GM21737 (cell line): ENCODE measurements around the gene BPIFB4.
"Not testable (repeated sequence)": the region's sequence is repeated elsewhere in the genome, so short reads cannot be mapped to it uniquely, and the experiment has no call there.

Experiments used
- ATAC-seq: cut with Tn5 transposase; IDR thresholded peaks from one replicate; pipeline ENCODE4 v1.9.1; 2021; ENCODE audit warnings: mild to moderate bottlenecking, moderate library complexity; ENCODE audit not compliant: unreplicated experiment

BPIFB4 gene

DNA sequence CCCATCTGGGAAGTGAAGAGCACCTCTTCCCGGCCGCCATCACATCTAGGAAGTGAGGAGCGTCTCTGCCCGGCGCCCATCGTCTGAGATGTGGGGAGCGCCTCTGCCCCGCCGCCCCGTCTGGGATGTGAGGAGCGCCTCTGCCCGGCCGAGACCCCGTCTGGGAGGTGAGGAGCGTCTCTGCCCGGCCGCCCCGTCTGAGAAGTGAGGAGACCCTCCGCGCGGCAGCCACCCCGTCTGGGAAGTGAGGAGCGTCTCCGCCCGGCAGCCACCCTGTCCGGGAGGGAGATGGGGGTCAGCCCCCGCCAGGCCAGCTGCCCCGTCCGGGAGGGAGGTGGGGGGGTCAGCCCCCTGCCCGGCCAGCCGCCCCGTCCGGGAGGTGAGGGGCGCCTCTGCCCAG is 36.1 kb downstream of the BPIFB4 start:
- not testable (repeated sequence) for ATAC-seq

DNA sequence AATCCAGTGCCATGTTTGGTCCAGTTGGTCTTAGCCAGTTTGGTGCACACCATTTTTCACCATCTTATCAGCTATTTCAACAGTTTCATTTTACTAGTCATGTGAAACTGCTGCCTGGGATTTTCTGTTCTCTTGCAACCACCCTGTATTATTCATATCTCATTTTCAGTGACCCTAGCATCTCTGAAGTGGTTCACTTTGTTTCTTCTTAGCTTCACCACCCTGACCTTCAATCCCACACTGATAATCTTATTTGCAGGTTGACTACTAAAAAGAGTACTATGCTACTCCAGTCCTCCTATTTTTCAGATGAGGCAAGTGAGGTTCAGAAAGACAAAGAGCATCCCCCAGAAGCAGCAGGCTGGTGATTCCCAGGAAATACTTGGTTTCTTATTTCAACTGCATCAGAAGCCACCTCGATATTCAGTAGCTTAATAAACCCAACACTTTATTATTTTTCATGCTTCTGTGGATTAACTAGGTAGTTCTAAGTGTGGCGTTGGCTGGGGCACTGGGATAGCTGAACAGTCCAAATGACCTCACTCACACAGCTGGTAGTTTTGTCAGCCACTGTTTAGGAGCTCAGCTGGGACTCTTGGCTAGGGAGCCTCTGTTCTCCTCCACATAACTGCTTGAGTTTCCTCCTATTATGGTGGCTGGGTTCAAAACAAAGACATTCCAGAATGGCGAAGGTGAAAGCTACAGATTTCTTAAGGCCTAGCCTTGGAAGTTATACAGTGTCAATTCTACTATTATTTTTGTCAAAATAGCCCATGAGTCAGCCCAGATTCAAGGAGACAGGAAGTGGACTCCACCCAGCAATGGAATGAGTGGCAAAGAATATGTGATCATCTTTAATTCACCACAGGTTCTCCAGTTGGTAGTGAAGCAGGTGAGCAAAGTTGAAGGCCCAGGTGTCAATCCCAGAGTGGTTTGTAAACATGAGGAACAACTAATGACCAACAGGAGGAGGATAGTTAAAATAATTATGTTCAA is 40.6 kb downstream of the BPIFB4 start:
- no peak for ATAC-seq

DNA sequence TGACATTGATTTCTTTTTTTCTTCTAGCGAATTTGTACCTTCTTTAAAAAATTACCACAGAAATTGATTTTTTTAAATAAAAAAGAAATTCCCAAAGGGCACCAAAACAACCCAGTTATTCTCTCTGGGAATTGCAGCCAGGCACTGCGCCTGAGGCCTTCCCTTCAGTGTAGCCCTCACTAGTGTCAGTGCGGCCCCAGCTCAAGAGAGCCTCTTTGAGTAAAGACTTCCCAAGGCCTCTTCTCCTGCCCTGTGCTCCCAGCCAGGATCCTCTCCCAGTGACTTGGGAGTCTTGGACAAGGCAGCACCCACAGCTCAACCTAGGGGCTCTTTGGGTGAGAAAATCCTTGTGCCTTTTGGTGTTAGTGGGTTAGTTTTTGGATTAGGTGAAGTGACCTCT is 41.5 kb downstream of the BPIFB4 start:
- no peak for ATAC-seq

DNA sequence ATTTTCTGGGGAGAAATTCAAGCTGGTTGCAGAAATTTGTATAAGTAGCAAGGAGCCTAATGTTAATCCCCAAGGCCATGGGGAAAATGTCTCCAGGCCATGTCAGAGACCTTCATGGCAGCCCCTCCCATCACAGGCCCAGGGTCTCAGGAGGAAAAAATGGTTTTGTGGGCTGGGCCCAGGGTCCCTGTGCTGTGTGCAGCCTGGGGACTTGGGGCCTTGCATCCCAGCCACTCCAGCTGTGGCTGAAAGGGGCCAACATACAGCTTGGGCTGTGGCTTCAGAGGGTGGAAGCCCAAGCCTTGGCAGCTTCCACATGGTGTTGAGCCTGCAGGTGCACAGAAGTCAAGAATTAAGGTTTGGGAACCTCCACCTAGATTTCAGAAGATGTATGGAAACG is 42.9 kb downstream of the BPIFB4 start:
- not testable (repeated sequence) for ATAC-seq

DNA sequence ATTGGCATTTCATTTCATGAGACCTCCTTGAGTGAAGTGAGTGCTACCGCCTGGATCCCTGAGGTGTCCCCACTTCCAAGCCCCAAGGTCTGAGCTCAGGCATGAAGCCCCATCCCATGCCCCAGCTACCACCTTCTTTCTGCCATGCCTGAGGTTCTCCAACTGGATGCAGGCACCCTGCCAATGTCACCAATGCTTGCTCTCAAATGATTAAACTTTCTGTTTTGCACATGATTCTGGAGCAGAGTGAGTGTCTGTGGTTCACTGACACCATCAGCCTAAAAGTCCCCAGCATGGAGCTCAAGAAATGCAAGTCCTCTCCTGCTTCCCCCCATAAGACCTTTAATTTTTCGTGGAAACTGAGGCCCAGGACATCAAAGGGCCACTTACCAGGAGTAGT is 44.8 kb downstream of the BPIFB4 start:
- no peak for ATAC-seq

DNA sequence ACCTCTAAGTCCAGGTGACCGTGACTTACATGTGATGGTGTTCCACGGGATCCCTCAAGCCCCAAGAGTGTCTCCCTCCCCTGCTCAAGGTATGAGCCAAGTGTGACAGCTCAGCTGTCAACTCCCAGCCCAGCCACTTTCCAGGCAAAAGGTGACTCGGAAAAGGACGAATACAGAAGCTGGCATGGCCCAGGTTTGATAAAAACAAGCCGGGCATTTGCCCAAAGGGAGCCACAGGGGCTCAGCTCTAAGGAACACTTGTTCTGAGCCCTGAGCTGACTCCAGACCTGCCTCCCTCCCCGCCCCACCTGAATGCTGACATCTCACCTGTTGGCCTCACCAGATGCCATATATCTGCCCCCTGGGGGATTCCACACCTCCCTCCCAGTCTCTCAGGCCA is 45.6 kb downstream of the BPIFB4 start:
- no peak for ATAC-seq

DNA sequence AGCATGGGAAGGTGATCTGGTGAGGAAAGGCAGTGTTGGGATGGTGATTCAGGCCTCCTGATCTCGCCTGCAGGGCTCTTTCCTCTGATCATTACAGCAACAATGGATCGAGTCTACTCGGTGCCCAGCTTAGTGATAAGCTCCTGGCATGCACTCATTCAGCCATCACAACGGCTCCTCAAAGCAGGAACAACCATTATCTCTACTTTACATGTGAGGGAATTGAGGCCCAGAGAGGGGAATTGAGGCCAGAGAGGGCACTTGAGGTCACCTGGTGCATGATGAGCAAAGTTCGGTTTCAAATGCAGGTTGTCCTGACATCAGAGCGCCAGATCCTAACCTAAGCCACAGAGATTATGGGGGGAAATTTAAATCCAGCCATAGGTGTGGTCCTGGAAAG is 46.5 kb downstream of the BPIFB4 start:
- ATAC-seq: no peak

DNA sequence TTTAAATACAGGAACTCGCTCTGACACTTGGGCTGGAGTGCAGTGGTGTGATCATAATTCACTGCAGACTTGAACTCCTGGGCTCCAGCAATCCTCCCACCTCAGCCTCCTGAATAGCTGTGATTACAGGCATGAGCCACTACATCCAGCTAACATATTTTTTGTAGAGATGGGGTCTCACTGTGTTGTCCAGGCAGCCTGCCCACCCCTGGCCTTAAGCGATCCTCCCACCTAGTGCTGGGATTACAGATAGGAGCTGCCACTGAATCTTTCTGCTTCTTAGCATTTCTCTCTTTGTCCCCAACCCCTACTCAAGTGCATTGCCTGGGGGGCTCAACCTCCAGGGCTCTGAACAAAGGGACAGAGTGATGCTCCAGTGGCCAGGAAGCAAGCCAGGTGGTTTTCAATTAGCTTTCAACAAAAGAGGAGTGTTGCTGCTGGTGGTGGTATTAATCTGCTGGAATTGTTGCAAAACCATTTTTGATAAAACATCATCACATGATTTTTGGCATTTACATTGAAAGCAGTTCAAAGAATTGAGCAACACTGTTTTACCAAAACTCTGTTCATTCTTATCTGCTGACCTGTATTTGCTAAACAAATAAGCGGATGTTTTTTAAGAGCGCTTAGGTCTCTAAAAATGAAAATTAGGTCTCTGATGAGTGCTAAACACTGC is 48.1 kb downstream of the BPIFB4 start:
- ATAC-seq: no peak

DNA sequence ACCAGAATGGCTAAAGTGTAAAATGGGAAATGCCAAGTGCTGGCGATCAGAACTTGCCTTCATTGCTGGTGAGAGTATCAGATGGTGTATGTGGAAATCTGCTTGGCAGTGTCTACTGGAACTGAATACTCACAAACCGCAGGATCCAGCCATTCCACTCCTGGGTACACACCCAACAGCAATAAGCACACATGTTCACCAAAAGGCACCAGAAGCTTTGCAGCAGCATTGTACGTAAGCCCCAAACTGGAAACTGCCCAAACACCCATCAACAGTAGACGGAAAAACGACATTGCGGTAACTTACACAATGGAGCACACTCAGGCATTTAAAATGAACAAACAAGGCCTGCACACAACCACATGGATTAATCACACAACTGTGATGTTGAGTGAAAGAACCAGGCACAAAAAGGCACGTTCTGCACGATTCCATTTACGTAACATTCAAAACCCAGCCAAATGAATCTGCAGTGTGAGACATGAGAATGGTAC is 51.2 kb downstream of the BPIFB4 start:
- ATAC-seq: no peak

DNA sequence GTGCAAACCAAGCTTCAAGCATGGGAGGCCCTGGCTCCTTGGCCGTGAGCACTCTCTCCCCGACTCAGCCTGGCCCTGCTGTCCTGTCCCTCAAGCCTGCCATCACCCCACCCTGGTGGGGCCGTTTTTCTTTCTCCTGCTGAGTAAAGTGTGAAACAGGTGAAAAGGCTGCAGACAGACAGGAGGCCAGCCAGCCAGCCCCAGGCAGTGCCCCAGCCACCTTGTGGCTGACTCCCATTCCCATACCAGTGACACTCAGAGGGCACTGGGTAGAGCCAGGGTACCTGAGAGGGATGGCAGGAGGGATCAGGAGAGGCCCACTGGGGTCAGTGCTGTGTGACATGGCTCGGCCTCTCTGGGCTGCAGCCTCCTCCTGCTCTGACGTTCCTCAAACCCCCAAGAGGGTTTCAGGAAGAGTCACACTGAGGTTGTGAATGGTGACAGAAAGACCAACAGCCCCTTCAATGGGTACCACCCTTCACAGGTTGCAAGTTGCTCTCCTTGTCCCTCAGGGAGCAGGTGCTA is 52.6 kb downstream of the BPIFB4 start:
- ATAC-seq: no peak

DNA sequence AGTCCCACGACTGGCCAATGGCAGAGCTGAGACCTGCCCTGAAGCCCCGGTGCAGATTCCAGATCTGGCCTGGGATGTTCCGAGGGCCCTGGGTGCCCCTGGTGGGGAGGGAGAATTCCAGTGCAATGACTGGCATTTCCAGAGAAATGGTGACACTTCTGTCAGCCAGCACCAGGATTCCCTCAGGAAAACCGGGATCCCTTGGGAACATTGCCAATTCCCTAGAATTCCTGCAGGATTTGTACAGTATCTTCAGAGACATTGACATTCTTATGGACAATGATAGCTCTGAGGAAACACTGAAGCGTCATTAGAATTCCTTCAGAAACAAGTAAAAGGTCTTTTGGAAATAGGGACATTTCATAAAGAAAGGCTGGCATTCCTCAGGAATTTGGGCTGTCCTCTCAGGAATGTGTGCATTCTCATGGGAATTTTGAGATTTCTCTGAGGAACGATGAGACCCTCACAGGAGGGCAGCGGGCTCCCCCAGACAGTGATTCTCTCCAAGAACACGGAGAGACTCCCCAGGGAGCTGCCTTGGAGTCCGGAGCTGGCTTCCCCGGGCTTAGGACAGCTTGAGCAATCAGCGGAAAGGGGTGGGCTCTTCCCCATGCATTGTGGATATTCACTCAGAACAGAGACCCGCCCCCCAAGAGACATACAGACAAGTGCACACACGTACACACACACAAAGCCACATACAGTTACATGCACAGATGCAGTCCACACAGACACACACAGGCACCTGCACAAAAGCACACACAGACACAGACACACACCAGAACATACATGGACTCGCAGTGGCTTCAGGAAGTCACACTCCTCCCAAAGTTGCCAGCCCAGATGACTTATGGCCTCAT is 53.3 kb downstream of the BPIFB4 start:
- no peak for ATAC-seq

DNA sequence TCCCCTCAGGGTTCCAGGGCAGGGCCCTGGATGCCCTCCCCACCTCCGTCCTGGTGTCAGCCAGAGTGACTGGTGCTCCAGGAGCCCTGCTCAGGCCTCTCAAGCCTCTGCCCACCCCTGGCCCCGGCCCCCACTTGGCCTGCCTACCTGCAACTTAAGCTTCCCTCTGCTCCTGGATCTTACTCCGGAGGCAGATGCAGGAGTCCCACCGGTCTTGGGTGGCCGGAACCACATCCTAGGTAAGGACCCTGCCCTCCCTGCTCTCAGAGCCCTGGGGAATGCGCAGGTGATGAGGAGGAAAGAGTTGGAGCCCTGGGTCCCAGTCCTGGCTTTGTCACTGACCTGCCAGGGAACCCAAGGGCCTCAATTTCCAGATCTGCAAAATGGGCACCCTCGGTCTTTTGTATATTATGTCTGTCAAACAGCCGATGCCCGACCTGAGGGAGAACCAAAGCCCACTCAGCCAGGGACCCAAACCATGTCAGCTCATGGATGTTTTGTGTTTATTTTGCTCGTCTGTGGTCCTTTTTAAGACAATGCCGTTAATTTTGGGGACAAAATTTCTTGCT is 54.0 kb downstream of the BPIFB4 start:
- ATAC-seq: no peak

DNA sequence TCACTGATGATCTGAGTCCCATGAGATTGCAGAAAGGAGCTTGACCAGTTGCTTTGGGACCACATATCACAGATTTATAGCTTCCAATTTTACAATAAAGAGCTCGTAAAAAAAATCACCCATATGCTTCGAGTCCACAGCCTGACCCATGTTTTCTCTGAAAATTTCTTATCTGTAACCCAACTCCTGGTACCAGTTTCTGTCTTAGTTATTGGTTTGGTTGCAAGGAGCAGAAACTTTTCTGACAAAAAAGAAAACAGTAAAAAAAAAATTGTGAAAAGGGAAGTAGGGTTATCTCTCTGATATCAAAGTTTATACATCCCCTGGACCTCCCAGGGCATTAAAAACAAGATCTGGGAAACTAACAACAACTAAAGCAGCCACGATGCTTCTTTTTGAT is 57.8 kb downstream of the BPIFB4 start:
- ATAC-seq: no peak

DNA sequence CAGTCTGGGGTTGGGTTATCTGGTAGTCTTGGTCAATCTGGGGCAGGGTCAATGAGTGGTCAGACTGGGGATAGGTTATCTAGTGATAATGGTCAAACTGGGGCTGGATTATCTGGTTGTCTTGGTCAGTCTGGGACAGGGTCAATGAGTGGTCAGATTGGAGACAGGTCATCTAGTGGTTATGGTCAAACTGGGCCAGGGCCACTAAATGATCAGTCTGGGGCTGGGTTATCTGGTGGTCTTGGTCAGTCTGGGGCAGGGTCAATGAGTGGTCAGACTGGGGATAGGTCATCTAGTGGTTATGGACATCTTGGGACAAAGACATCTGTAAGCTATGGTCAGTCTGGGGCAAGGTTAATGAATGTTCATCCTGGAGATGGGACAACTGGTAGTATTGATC is 60.0 kb downstream of the BPIFB4 start:
- ATAC-seq: no peak

DNA sequence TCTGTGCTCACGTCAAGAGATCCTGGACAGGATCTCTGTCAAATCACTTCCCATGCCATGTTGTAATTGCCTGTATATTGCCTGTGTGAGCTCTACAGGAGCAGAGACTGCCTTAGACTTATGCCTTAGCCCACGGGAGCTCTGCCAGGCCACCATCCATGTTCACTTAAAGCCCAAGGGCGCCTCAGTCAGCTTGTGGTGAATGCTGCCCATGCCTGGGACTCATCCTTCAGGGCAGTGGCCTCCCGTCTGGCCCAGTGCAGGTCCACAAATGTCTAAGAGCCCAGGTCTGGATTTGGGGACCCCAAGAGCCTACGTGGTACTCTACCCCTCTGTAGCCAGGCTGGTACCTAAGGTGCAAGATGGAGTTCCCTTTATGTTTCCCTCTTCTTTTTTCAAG is 66.1 kb downstream of the BPIFB4 start:
- no peak for ATAC-seq

DNA sequence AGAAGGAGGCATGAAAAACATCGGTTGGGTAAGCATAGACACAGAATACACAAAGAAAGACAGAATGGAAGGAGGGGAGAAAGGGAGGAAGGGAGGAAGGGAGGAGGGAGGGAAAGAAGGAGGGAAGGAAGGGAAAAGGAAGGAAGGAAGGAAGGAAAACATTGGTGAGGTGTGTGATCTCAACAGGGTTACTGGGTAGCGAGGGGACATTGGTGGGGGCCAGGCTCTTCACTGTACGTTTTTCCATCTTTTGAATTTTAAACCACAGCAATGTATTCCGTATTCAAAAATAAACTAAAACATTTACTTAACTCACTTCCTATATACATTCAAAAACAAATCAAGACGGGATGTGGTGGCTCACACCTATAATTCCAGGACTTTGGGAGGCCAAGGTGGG is 67.9 kb downstream of the BPIFB4 start:
- no peak for ATAC-seq

DNA sequence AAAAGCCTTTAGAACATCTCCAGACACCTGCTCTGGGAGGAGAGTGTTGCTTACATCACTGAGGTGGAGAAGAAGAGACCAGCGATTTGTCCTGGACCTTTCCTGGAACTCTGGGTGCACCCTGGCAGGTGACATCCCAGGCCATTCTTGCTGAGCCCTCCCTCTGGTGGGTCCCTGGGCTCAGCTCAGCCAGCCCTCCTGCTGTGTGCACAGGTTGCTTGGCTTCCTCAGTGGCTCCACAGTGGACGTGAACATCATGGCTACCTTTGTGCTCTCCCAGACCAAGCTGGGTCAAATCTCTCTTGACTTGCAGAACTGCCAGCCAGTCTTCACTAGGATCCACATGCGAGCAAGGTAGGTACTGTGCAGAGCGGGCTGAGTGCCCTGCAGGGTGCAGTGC is 68.6 kb downstream of the BPIFB4 start:
- ATAC-seq: no peak

DNA sequence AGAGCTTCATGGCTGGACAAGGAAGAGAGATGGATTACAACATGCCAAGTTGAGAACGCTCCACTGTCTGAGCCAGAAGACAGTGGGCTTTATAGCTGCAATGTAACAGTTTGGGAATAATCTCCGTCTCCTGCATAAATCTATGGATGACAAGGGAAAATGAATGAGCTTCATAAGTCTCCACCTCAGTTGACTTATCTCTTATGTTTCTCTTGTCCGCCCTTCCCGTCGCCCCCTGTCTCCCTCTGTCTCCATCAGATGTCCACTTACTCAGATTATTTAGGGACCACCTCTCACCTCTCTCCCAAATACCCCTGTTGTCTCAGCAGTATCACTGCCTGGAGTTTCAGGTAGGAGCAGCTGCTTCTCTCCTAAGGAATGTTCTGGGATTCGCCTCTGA is 74.8 kb downstream of the BPIFB4 start:
- ATAC-seq: no peak

DNA sequence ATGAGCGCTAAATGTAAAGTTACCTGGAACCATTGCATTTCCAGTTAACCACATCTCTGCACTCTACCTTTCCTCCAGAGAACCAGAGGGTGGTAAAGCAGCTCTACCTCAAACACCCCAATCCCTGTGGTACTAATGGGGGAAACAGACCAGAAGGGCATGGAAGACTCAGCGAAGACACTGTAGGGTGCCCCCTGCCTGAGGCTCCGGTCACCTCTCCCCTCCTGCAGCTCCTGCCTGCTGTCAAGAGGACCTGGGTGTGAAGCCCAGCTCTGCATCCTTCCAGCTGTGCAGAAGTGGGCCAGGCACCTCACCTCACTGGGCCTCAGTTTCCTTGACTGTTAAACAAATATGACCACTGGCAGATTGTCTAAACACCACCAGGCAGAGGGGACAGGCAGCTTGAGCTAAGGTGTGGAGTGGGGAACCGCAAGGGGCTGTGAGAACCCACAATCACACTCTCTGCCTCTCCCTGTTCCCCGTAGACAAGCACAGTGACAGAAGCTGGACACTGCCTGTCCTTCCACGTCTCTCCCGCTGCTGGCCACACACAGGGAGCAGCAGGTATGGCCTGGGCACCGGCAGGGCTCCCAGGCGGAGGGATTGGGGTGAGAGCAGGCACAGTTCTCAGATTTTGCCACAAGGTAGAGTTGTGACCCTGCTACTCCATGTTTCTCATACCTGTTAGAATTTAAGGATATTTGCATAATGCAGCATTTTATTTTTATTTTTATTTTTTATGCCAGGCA is 79.4 kb downstream of the BPIFB4 start:
- no peak for ATAC-seq

DNA sequence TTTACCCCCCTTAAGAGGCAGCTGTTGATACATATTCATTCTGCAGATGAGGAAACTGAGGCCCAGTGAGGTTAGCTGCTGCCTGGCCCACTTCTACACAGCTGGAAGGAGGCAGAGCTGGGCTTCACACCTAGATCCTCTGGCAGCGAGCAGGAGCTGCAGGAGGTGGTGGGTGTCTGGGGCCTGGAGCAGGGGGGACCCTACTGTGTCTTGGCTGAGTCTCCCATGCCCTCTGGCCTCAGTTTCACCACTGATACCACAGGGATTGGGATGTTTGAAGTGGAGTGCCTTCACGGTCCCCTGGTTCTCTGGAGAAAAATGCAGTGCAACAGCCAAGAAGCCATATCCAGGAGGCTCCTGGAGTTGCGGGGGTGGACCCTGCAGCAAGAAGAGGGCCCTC is 80.3 kb downstream of the BPIFB4 start:
- no peak for ATAC-seq
